ENCODE data around the gene SETMAR. TPM values are rescaled to one million over a fixed set of nuclear protein-coding genes. Genes with fewer than 3 reads are reported as not detected.

SETMAR gene
- total and polyA plus RNA-seq, 2 of the 13 experiments (the other 11 are each of a cell fraction or from before 2014, with no cell fraction given) = 7.0 to 16.7 TPM

DNA sequence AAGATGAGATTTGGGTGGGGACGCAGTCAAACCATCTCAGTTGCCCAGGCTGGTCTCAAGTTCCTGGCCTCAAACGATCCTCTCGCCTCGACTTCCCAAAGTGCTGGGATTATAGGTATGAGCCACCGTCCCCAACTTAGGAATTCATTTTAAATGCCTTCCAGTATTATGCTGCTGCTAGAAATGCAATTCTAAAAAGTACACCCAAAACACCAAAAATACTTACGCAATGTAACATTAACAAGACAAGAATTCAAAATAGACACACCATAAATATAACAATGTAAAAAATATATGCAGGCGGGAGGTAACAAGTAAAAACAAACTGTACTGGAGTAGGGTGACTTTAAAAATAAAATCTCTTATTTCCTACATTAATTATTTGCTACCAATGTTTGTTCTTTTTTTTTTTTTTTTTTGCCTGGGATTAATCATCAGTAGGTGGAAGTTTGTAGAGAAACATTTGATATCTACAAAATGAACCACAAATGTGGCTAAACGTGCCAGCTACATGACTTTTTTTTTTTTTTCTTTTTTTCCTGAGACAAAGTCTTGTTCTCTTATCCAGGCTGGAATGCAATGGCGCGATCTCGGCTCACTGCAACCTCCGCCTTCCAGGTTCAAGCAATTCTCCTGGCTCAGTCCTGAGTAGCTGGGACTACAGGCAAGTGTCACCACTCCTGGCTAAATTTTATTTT lies 56.8 kb downstream of the SETMAR start (continued):
- TF ChIP-seq, protein P1, sequence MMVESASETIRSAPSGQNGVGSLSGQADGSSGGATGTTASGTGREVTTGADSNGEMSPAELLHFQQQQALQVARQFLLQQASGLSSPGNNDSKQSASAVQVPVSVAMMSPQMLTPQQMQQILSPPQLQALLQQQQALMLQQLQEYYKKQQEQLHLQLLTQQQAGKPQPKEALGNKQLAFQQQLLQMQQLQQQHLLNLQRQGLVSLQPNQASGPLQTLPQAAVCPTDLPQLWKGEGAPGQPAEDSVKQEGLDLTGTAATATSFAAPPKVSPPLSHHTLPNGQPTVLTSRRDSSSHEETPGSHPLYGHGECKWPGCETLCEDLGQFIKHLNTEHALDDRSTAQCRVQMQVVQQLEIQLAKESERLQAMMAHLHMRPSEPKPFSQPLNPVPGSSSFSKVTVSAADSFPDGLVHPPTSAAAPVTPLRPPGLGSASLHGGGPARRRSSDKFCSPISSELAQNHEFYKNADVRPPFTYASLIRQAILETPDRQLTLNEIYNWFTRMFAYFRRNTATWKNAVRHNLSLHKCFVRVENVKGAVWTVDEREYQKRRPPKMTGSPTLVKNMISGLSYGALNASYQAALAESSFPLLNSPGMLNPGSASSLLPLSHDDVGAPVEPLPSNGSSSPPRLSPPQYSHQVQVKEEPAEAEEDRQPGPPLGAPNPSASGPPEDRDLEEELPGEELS (CRISPR knock-in tag; IDR thresholded peaks at IDR 0.05) = no peak
- TF ChIP-seq ZSCAN12 (CRISPR knock-in tag; IDR thresholded peaks at IDR 0.05) = no peak
- TF ChIP-seq SP140L (CRISPR knock-in tag; IDR thresholded peaks at IDR 0.05; ENCODE audit: borderline replicate concordance) = no peak
- TF ChIP-seq ZFP36L2 (CRISPR knock-in tag; IDR thresholded peaks at IDR 0.05) = no peak
- TF ChIP-seq SCMH1 (CRISPR knock-in tag; IDR thresholded peaks at IDR 0.05; ENCODE audit: borderline replicate concordance) = no peak
- TF ChIP-seq ADNP (CRISPR knock-in tag; IDR thresholded peaks at IDR 0.05) = no peak

DNA sequence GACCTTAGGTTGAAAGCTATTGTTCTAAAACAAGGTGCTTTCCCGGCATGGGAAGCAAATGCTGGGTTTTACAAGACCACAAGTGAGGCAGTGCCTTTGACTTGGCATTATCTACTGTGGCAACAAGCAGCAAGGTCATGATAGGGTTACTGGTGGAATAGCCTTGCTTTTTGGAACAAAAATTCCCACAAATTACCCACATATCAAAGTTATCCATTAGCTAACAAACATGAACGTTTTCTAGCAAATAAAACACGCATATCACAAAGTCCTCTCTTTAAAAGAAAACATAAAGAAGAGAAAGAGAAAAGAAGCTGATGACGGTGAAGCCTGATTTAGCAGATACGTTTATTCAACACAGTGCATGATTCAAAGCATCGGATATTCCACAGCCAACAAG lies 57.6 kb downstream of the SETMAR start:
- Histone ChIP-seq H3K27me3 (ENCODE audit: control insufficient read depth in 1 of 2, insufficient read depth in 2 of 2, low read length in 2 of 2) (no peaks in the 10 kb centered on the region), H3K9me3 (ENCODE audit: low read length) (no peaks in the 10 kb centered on the region), H2AFZ (ENCODE audit: low read length) (no peak overlapping the region), H3K4me1 (ENCODE audit: insufficient read depth, low read length) (peaks cover 10% of the 10 kb centered on the region), H3K4me3 (replicated peaks in 1 of 3; ENCODE audit: insufficient read depth in 1 of 3, low read depth in 2 of 3, low read length in 3 of 3) (no peak overlapping the region), H3K4me2 (ENCODE audit: low read depth, low read length) (no peak overlapping the region), H3K27ac (ENCODE audit: extremely low read length, insufficient read depth, low read length) (no peak overlapping the region), H3K36me3 (replicated peaks in 1 of 2; ENCODE audit: control insufficient read depth in 1 of 2, insufficient read depth in 2 of 2, low read length in 2 of 2) (peaks cover 0 to 11% of the 10 kb centered on the region in 2 experiments; a peak in 2 of 5 replicates), H3K9ac (ENCODE audit: insufficient read depth, low read depth, low read length) (no peak overlapping the region), H4K20me1 (ENCODE audit: insufficient read depth, low read length) (no peaks in the 10 kb centered on the region), H3K79me2 (ENCODE audit: insufficient read depth, low read length) (no peaks in the 10 kb centered on the region)
- WGBS (ENCODE audit: low lambda C conversion rate) = 85% methylated on average over 6 of the region's 6 CpGs
- in situ Hi-C loops (cut with HindIII; ENCODE audit: extremely low pct_ligation_motif_present, low pct_unique_long_range_greater_than_20kb) (no loop called here), intact Hi-C loops (cut with micrococcal nuclease; ENCODE audit: unreplicated experiment) (no loop called here)
- TF ChIP-seq, protein P2, sequence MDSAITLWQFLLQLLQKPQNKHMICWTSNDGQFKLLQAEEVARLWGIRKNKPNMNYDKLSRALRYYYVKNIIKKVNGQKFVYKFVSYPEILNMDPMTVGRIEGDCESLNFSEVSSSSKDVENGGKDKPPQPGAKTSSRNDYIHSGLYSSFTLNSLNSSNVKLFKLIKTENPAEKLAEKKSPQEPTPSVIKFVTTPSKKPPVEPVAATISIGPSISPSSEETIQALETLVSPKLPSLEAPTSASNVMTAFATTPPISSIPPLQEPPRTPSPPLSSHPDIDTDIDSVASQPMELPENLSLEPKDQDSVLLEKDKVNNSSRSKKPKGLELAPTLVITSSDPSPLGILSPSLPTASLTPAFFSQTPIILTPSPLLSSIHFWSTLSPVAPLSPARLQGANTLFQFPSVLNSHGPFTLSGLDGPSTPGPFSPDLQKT (CRISPR knock-in tag; IDR thresholded peaks at IDR 0.05; ENCODE audit: borderline replicate concordance) = no peak
- TF ChIP-seq, protein P3, sequence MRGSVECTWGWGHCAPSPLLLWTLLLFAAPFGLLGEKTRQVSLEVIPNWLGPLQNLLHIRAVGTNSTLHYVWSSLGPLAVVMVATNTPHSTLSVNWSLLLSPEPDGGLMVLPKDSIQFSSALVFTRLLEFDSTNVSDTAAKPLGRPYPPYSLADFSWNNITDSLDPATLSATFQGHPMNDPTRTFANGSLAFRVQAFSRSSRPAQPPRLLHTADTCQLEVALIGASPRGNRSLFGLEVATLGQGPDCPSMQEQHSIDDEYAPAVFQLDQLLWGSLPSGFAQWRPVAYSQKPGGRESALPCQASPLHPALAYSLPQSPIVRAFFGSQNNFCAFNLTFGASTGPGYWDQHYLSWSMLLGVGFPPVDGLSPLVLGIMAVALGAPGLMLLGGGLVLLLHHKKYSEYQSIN (CRISPR knock-in tag; IDR thresholded peaks at IDR 0.05; ENCODE audit: borderline replicate concordance) = no peak
- TF ChIP-seq REPIN1 (CRISPR knock-in tag; IDR thresholded peaks at IDR 0.05; ENCODE audit: borderline replicate concordance, low read depth) = no peak
- TF ChIP-seq MXI1 (IDR thresholded peaks at IDR 0.05; ENCODE audit: borderline replicate concordance, low read depth, low read length) = no peak
- no peak for TF ChIP-seq SMAD9 (CRISPR knock-in tag; IDR thresholded peaks at IDR 0.05)
- no peak for TF ChIP-seq ZNF550 (CRISPR knock-in tag; IDR thresholded peaks at IDR 0.05; ENCODE audit: borderline replicate concordance)
- TF ChIP-seq STAG1 (CRISPR knock-in tag; IDR thresholded peaks at IDR 0.05) = no peak
- DNase-seq (ENCODE audit: low spot score) (no peak), ATAC-seq (no peak), FAIRE-seq (no peak)
- ChIA-PET POLR2A (no interaction called here), CTCF (ENCODE audit: low intra/inter-chr PET ratio, low total read pairs) (no interaction called here)
- no TSS peak for BruUV-seq (replicated peaks)
